Immature natural killer cell (primary cell): ENCODE results near the gene SFMBT1. TPM values are rescaled to one million over a fixed set of nuclear protein-coding genes. Genes with fewer than 3 reads are reported as not detected.
A peak's percentile ranks its signal among the peaks of the same experiment; 100 is the strongest.

Experiments used
- DNase-seq, 3 donors: peaks; one replicate each; pipeline ENCODE4 v3.0.0; 2022; ENCODE audit warnings: mixed read lengths in 1 of 3
- H3K27ac Mint-ChIP-seq, 6 donors: one replicate each; pipeline ENCODE4 v1.8.0; 2020; ENCODE audit warnings: mixed read lengths in 6 of 6, mild to moderate bottlenecking in 5 of 6, inconsistent platforms in 4 of 6, moderate library complexity in 3 of 6
- H3K27me3 Mint-ChIP-seq, 3 donors: one replicate each; pipeline ENCODE4 v1.8.0; 2020 to 2021; ENCODE audit warnings: low read depth in 3 of 3, mild to moderate bottlenecking in 3 of 3, mixed read lengths in 3 of 3, moderate library complexity in 3 of 3, inconsistent platforms in 1 of 3
- H3K36me3 Mint-ChIP-seq, 3 donors: one replicate each; pipeline ENCODE4 v1.8.0; 2020; ENCODE audit warnings: mixed read lengths in 3 of 3, inconsistent platforms in 2 of 3, mild to moderate bottlenecking in 2 of 3
- H3K4me1 Mint-ChIP-seq, 2 donors: one replicate each; pipeline ENCODE4 v1.8.0; 2020; ENCODE audit warnings: inconsistent platforms in 2 of 2, mild to moderate bottlenecking in 2 of 2, mixed read lengths in 2 of 2, moderate library complexity in 1 of 2
- H3K4me3 Mint-ChIP-seq, 5 donors: one replicate each; pipeline ENCODE4 v1.8.0; 2020; ENCODE audit warnings: mild to moderate bottlenecking in 5 of 5, mixed read lengths in 5 of 5, inconsistent platforms in 3 of 5, moderate library complexity in 3 of 5
- H3K9me3 Mint-ChIP-seq, 6 donors: one replicate each; pipeline ENCODE4 v1.8.0; 2020; ENCODE audit warnings: mild to moderate bottlenecking in 6 of 6, mixed read lengths in 6 of 6, inconsistent platforms in 4 of 6, moderate library complexity in 3 of 6
- polyA plus RNA-seq, 3 donors: library from polyadenylated mRNA; unstranded; fragments of 300-500 nt; fragmentation: Illumina TruSeq; gene quantifications; one replicate each; pipeline ENCODE4 v1.2.3, GENCODE V29; 2021

SFMBT1 gene
- polyA plus RNA-seq, 3 donors from 2014 or later = 6.6 to 12.9 (median 12.3) TPM

DNA sequence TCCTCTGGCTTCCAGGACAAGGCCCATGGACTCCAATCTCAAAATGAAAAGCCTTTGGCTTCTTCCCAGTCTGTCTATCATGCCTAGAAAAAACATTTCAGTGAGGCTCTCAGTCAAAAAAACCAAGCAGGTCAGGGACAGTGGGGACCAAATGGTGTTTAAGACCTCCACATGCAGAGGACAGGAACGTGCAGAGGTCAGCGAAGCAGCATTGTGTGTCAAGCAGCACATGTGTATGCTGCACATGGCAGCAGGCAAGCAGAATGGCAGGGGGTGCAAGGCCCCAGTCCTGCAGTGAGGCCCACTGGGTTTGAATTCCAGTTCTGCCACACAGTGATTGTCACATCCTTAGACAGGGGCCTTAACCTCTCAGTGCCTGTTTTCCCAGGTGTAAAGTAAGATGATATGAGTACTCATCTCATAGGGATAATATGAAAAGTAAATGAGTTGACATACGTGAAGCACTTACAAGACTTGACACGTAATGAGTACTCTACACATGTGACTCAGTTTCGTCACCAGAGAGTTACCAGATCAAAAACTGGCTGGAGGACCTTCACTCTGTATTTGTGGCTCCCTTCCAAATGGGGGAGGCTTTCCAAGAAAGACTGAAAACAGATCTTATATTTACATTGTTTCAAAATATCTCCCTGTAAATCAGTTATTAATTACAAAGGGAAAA, 159.7 kb downstream of the SFMBT1 start:
- peaks cover 0 to 3% (median 2%) of the 10 kb centered on the region in 3 donors for H3K27me3 Mint-ChIP-seq
- peaks cover 4 to 21% (median 6%) of the 10 kb centered on the region in 3 donors for H3K36me3 Mint-ChIP-seq
- peaks cover 6 to 32% of the 10 kb centered on the region in 2 donors for H3K4me1 Mint-ChIP-seq
- no peak overlapping the region for H3K4me3 Mint-ChIP-seq
- peak overlapping the region in 1 of 6 donors; percentile 34 for H3K27ac Mint-ChIP-seq
- no peak for DNase-seq
- H3K9me3 Mint-ChIP-seq = no peaks in the 10 kb centered on the region

DNA sequence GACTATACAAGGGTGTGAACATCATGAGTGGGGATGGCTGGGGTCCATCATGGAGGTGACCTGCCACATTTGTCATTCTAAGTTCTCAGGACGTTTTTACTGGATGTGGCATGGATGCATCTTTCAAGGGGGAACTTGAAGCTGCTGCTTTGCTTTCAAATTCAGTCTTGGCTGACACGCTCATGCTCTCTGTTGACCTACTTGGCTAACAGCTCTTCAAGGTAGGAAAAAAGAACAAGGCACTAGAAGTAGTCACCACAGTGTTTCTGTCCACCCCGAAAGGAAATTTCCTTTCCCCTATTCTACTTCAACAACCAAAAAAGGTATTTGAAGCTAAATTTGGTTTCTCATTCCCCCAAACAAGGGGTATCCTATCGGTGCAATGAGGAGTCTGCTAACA, 163.5 kb downstream of the SFMBT1 start:
- Mint-ChIP-seq H3K4me3 (no peak overlapping the region), H3K27ac (no peak overlapping the region), H3K27me3 (peaks cover 0 to 3% (median 2%) of the 10 kb centered on the region in 3 donors), H3K36me3 (peaks cover 6 to 23% (median 12%) of the 10 kb centered on the region in 3 donors), H3K4me1 (peaks cover 3 to 17% of the 10 kb centered on the region in 2 donors), H3K9me3 (no peaks in the 10 kb centered on the region)
- no peak for DNase-seq

DNA sequence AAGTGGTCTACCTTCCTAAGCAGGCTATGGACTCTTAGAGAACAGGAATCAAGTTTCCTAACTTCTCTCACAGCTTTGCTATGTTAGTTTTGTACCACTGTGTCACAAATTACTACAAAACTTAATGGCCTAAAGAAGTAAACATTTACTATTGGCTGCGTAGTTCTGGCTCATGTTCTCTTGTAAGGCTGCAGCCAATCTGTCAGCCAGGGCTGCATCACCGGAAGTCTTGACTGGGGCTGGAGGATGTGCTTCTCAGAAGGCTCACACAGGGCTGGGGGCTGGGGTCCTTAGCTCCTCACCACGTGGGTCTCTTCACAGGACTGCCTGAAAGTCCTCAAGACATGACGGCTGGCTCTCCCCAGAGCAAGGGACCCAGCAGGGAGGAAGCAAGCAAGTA, 164.0 kb downstream of the SFMBT1 start:
- H3K4me1 Mint-ChIP-seq = peaks cover 3 to 17% of the 10 kb centered on the region in 2 donors
- H3K27me3 Mint-ChIP-seq = peaks cover 0 to 3% (median 2%) of the 10 kb centered on the region in 3 donors
- H3K9me3 Mint-ChIP-seq = no peaks in the 10 kb centered on the region
- no peak overlapping the region for H3K4me3 Mint-ChIP-seq
- no peak overlapping the region for H3K27ac Mint-ChIP-seq
- DNase-seq = no peak
- H3K36me3 Mint-ChIP-seq = peaks cover 6 to 23% (median 12%) of the 10 kb centered on the region in 3 donors

DNA sequence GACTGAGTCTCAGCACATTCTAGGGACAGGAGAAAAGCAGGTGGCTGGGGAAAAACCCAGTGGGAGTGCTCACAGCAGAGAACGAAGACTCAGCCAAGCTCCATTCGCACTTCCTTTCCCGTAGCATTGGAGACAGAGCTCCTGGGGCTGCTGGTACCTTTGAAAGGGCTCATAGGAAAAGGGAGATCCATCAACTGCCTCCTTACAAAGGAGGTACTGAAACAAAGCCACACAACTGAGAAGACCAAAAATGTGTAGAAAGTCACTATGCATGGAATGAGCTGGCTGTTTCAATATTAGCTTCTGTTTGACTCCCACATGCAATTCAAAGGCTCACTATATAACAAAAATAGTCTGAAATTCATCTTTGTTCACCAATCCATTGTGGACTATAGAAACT, 165.4 kb downstream of the SFMBT1 start:
- Mint-ChIP-seq H3K4me1 (peaks cover 13 to 29% of the 10 kb centered on the region in 2 donors), H3K36me3 (peaks cover 6 to 16% (median 8%) of the 10 kb centered on the region in 3 donors), H3K9me3 (no peaks in the 10 kb centered on the region), H3K27ac (no peak overlapping the region), H3K27me3 (peaks cover 0 to 3% (median 0%) of the 10 kb centered on the region in 3 donors), H3K4me3 (no peak overlapping the region)
- DNase-seq = no peak

DNA sequence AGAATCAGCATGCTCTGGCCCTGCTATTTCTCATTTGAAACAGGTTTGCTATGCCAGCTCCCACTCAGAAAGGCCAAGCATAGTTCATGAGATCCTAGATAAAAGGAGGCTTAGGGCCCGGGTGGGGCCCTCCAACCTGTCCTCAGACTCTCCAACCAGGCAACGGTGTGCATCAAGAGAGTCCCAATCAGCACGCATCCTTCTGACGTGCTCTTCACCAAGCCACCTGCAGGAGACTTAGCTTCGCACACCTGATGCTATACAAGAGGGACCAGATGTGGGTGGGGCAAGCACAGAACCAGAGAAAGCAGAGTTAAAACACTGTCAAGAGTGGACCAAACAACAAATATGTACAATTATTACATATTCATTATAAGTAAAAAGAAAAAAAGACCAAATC, 165.8 kb downstream of the SFMBT1 start:
- Mint-ChIP-seq H3K36me3 (peaks cover 4 to 11% (median 8%) of the 10 kb centered on the region in 3 donors), H3K4me1 (peaks cover 17 to 34% of the 10 kb centered on the region in 2 donors), H3K27me3 (peaks cover 0 to 3% (median 3%) of the 10 kb centered on the region in 3 donors), H3K9me3 (no peaks in the 10 kb centered on the region), H3K27ac (no peak overlapping the region), H3K4me3 (no peak overlapping the region)
- DNase-seq = no peak

DNA sequence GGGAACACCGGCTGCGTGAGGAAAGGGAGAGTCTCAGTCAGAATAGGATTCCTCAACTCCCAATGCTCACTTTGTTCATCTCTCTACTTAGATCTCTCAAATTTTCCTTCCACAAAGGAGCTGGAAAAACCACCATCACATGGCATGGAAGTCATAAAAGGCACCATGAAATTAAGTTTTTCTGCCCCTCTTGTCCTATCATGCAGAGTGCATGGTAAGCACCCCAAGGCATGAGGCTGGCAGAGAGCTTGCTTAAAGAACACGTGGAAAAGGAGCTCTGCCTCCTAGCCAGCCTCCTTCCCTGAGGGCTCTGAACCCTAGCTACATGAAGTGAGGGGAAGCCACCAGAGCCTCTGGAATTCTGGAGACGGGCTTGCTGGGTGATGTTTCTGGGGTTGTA, 166.3 kb downstream of the SFMBT1 start:
- Mint-ChIP-seq H3K27ac (peak overlapping the region in 1 of 6 donors; percentile 2), H3K36me3 (peaks cover 0 to 8% (median 7%) of the 10 kb centered on the region in 3 donors), H3K4me3 (no peak overlapping the region), H3K9me3 (no peaks in the 10 kb centered on the region), H3K27me3 (peaks cover 0 to 3% (median 3%) of the 10 kb centered on the region in 3 donors), H3K4me1 (peaks cover 22 to 38% of the 10 kb centered on the region in 2 donors)
- DNase-seq = no peak

DNA sequence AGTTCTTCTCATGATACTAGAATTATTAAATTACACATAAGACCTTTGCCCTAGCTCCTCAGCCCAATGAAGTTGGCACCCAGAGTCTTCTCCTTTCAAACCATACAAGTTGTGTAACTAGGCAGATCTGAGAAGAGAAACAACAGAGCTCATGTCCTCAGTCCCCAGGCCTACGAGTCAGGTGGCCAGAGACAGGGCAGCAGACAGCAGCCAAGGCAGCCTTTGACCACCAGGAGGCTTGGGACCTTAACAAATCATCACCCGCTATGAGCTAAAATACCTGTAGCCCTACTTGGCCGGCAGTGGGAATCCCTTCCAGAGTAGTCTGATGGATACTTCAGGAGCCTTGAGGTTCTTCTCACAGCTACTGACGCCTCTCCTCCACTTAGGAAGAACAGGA, 166.8 kb downstream of the SFMBT1 start:
- H3K36me3 Mint-ChIP-seq = peaks cover 0 to 8% (median 7%) of the 10 kb centered on the region in 3 donors
- H3K9me3 Mint-ChIP-seq = no peaks in the 10 kb centered on the region
- H3K4me3 Mint-ChIP-seq = no peak overlapping the region
- DNase-seq = no peak
- H3K27me3 Mint-ChIP-seq = peaks cover 0 to 3% (median 3%) of the 10 kb centered on the region in 3 donors
- peaks cover 27 to 43% of the 10 kb centered on the region in 2 donors for H3K4me1 Mint-ChIP-seq
- peak overlapping the region in 1 of 6 donors; percentile 2 for H3K27ac Mint-ChIP-seq

DNA sequence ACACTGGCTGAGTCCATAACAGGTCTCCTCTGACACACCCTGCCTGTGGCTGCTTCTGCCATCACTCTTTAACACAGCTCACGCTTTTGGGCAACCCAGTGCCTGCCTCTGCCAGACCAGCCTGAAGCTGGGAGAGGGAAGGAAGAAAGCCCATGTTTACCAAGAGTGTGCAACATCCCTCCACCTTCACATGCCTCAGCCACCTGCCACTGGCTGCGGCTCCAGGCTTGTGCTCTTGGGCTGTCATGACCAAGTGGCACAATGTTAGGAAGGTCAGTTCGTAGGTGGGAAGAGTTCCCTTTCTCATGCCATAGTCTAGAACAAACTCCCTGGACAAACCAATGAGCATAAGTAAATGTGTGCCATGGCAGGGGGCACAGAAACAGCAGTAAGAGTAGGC, 168.8 kb downstream of the SFMBT1 start:
- Mint-ChIP-seq H3K4me3 (no peak overlapping the region), H3K36me3 (peaks cover 0 to 8% (median 7%) of the 10 kb centered on the region in 3 donors), H3K4me1 (peaks cover 36 to 50% of the 10 kb centered on the region in 2 donors), H3K27ac (no peak overlapping the region), H3K27me3 (peaks cover 0 to 3% (median 2%) of the 10 kb centered on the region in 3 donors), H3K9me3 (no peaks in the 10 kb centered on the region)
- no peak for DNase-seq

DNA sequence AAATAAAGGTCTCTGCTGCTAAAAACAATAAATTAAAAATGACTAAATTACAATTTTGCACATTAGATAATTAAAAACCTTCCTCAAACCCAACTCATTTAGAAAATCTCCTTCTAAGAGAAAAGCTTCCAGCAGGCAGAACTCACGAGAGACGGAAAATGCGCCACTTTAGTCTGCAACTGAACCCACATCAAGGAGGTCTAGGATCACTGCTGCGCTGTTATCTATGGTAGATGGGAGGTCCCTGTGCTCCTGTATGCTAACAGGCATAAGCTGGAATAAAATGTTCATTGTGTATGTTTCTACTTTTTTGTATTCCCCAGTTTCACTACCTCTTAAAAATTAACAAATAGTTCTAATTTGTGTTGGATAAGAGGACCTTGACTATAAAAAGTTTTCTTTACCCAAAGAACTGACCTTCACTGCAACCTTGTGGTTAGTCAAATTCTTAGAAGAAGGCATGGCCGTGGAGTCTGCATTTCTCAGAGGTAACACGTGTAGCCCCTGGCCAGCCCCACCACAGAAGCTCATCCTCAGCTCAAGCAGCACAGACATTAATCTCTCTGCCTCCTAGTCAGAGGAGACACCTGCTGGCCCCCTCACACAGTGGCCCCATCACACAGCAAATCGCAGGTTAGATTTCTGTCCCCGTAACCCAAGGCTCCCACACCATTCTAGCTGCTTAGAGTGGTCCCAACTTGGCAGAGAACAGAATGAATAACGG, 170.8 kb downstream of the SFMBT1 start:
- Mint-ChIP-seq H3K4me3 (peak overlapping the region; percentile 1 to 66 (median 49)), H3K4me1 (peaks cover 42 to 60% of the 10 kb centered on the region in 2 donors), H3K27ac (peak overlapping the region in 4 of 6 donors; percentile 14 to 76 (median 62)), H3K36me3 (peaks cover 0 to 7% (median 4%) of the 10 kb centered on the region in 3 donors), H3K9me3 (no peaks in the 10 kb centered on the region), H3K27me3 (peaks cover 0 to 3% (median 0%) of the 10 kb centered on the region in 3 donors)
- DNase-seq = no peak

DNA sequence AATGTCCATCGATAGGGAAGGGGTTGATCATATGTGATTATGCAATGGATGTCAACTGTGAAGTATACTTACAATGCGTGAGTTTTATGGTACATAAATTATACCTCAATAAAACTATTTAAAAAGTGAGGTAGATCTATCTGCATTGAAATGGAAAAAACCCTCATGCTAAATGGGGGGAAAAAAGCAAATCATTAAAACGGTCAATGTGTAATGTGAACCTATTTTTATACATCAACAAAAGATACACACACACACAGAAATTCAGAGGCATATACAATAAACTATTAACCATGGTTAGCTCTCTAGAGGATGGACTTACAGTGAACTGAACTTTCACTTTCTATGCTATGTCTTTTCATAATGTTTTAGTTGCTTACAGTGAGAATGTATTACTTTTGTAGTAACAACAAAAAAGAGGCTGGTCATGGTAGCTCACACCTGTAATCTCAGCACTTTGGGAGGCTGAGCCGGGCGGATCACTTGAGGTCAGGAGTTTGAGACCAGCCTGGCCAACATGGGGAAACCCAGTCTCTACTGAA, 171.6 kb downstream of the SFMBT1 start:
- no peak for DNase-seq
- Mint-ChIP-seq H3K4me1 (peaks cover 46 to 67% of the 10 kb centered on the region in 2 donors), H3K9me3 (no peaks in the 10 kb centered on the region), H3K27ac (peak overlapping the region in 3 of 6 donors; percentile 14 to 53 (median 24)), H3K36me3 (peaks cover 0 to 6% (median 3%) of the 10 kb centered on the region in 3 donors), H3K4me3 (peak overlapping the region; percentile 1 to 62 (median 47)), H3K27me3 (peaks cover 0 to 3% (median 1%) of the 10 kb centered on the region in 3 donors)

DNA sequence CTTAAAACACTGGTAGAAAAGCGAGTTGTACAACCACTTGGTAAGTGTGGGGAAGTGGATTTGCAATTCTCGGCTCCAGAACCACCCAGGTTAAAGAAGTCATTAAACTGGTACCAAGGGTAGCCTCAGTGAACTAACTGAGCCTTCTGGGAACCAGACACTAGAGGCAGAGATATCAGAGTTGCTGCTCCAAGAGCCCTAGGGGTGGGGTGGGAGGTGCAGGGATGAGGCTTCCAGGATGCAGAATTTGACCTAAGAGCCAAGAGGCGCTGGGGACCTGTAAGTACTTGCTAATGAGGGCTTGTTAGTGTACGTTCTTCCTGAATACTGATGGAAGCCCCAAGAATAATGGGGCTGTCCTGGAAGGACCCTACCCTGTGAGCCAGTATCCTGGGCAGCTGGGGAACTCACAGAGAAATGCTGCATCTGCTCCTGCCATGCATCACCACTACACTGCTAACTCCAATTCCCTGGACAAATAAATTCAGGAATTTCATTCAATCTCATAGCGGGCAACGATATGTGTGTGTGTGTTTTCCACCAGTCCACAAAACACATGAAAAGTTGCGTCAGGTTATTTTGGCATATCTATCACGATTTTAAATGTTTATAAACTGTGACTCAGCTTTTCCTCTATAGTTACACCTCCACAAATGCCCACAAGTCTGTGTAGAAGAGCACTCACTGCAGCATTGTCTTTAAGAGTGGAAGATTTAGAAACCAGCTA, 172.3 kb downstream of the SFMBT1 start:
- no peak overlapping the region for H3K4me3 Mint-ChIP-seq
- no peaks in the 10 kb centered on the region for H3K36me3 Mint-ChIP-seq
- peak overlapping the region in 1 of 6 donors; percentile 17 for H3K27ac Mint-ChIP-seq
- H3K9me3 Mint-ChIP-seq = no peaks in the 10 kb centered on the region
- DNase-seq = no peak
- peaks cover 46 to 62% of the 10 kb centered on the region in 2 donors for H3K4me1 Mint-ChIP-seq
- peaks cover 0 to 3% (median 1%) of the 10 kb centered on the region in 3 donors for H3K27me3 Mint-ChIP-seq

DNA sequence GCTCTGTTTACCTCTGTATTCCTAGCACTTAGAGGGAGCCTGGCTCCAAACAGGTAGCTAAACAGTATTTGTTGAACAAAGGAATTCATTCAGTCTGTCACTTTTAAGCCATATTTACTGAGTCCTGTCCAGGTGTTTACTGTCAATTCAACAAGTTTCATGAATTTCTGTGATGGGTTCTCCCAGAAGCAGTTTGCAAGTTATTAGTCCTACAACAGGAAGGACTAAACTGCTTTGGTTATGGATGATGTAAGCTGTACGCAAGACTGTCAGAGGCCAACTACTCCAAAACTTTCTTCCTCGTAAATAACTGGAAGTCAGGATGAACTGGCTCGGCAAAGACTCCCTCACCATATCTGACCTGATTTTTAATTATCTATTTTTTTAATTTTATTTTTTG, 173.6 kb downstream of the SFMBT1 start:
- no peak overlapping the region for H3K27ac Mint-ChIP-seq

DNA sequence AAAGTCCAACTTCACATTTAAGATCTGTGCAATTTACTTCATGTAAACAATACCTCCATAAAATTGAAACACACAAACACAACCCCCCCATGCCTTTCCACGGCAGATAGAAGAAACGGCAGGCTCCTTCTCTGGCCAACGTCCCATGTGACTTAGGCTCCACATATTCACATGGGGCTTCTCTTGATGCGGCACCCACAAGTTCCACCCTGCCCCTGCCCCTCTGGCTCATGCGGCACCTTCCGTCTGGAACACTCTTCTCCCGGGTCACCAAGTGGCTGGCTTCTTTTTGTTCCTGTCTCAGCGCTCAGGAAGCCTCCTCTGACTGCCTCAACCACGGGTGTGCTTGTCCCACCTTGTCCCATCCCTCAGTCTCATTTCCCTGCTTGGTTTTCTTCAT, 174.1 kb downstream of the SFMBT1 start:
- Mint-ChIP-seq H3K4me3 (no peak overlapping the region), H3K27ac (peak overlapping the region in 1 of 6 donors; percentile 18), H3K4me1 (peaks cover 46 to 61% of the 10 kb centered on the region in 2 donors), H3K36me3 (no peaks in the 10 kb centered on the region), H3K9me3 (no peaks in the 10 kb centered on the region), H3K27me3 (peaks cover 0 to 3% (median 1%) of the 10 kb centered on the region in 3 donors)
- no peak for DNase-seq

More for the DNA sequence above, 173.6 kb downstream of the SFMBT1 start:
- H3K9me3 Mint-ChIP-seq = no peaks in the 10 kb centered on the region
- peaks cover 0 to 3% (median 1%) of the 10 kb centered on the region in 3 donors for H3K27me3 Mint-ChIP-seq
- no peaks in the 10 kb centered on the region for H3K36me3 Mint-ChIP-seq
- DNase-seq = no peak
- peaks cover 46 to 61% of the 10 kb centered on the region in 2 donors for H3K4me1 Mint-ChIP-seq
- no peak overlapping the region for H3K4me3 Mint-ChIP-seq
